Prostate gland (tissue), 2 donors: ENCODE results near the gene COL5A1.

Experiments
- CTCF ChIP-seq, 4 experiments: fragments of 200-600 bp in 2 of 4; fragments of 450-650 bp in 2 of 4; sonication (generic) in 2 of 4; IDR thresholded peaks; 1 replicate in 3 of 4; 2 replicates in 1 of 4; pipeline ENCODE4 v1.5.1; 2016 to 2019; ENCODE audit warnings: antibody characterized with exemption in 4 of 4, mild to moderate bottlenecking in 2 of 4, moderate library complexity in 2 of 4
- POLR2A ChIP-seq: fragments of 450-650 bp; IDR thresholded peaks from one replicate; pipeline ENCODE4 v1.6.1; 2016; ENCODE audit warnings: antibody characterized with exemption, mild to moderate bottlenecking
- POLR2AphosphoS5 ChIP-seq: sonication (generic); formaldehyde crosslinking; IDR thresholded peaks from one replicate; pipeline ENCODE4 v1.6.1; 2017; ENCODE audit warnings: antibody characterized with exemption

DNA sequence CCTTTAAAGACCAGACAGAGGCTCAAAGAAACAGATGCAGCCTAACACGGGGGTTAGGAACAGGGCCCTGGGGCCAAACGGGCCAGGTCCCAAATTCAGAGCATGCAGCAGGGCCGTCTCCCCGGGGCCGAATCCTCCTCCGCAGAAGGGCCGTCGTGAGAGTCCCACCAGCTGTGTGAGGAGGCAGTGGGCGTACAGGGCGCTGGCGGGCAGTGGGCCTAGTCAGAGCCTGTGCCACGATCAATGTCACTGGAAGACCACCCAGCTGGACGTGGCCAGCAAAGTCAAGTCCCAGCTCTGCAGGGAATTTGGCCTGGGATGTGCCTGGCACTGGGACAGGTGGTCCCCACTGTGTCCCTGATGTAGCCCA is 223.2 kb downstream of the COL5A1 start:
- TF ChIP-seq POLR2AphosphoS5 (no peak), POLR2A (no peak), CTCF (IDR thresholded peaks at IDR 0.05) (no peak)
